Prostate gland (tissue), 2 donors: ENCODE results near the gene KRTAP20-1. TPM values are rescaled to one million over a fixed set of nuclear protein-coding genes. Genes with fewer than 3 reads are reported as not detected.

Source experiments
- DNase-seq: peaks from one replicate; pipeline ENCODE4 v3.0.0-alpha.2; 2019; ENCODE audit warnings: low spot score
- H3K27ac ChIP-seq, 2 donors: fragments of 200-600 bp; sonication (generic); 2 replicates each; pipeline ENCODE4 v1.5.1; 2017 to 2019
- H3K27me3 ChIP-seq: fragments of 200-600 bp; sonication (generic); replicated peaks from 2 replicates; pipeline ENCODE4 v1.5.1; 2019; ENCODE audit not compliant: insufficient read depth
- H3K36me3 ChIP-seq, 2 donors: fragments of 200-600 bp; sonication (generic); 1 replicate in 1 of 2; 2 replicates in 1 of 2; pipeline versions ENCODE4 v1.5.1 to v1.8.1; 2017 to 2019
- H3K4me1 ChIP-seq: fragments of 200-600 bp; sonication (generic); replicated peaks from 2 replicates; pipeline ENCODE4 v1.5.1; 2019
- H3K4me3 ChIP-seq, 2 donors: fragments of 200-600 bp; sonication (generic); 2 replicates each; pipeline ENCODE4 v1.5.1; 2017 to 2019
- H3K9me3 ChIP-seq: fragments of 200-600 bp; sonication (generic); 2 replicates; pipeline ENCODE4 v1.5.1; 2017
- CTCF ChIP-seq, 4 experiments: fragments of 200-600 bp in 2 of 4; fragments of 450-650 bp in 2 of 4; sonication (generic) in 2 of 4; IDR thresholded peaks; 1 replicate in 3 of 4; 2 replicates in 1 of 4; pipeline ENCODE4 v1.5.1; 2016 to 2019; ENCODE audit warnings: antibody characterized with exemption in 4 of 4, mild to moderate bottlenecking in 2 of 4, moderate library complexity in 2 of 4
- POLR2A ChIP-seq: fragments of 450-650 bp; IDR thresholded peaks from one replicate; pipeline ENCODE4 v1.6.1; 2016; ENCODE audit warnings: antibody characterized with exemption, mild to moderate bottlenecking
- POLR2AphosphoS5 ChIP-seq: sonication (generic); formaldehyde crosslinking; IDR thresholded peaks from one replicate; pipeline ENCODE4 v1.6.1; 2017; ENCODE audit warnings: antibody characterized with exemption
- WGBS: methylation state at CpG from one replicate; pipeline ENCODE4 v1.1.5; 2018; 5-methylcytosine and 5-hydroxymethylcytosine counted together
- intact Hi-C: fragments of 100-400 bp; cut with DNase I; formaldehyde crosslinking; loops from one replicate; pipeline ENCODE4 v1.14.2; 2022
- total RNA-seq, 2 donors: library from RNA; depleted of rRNA; stranded (reverse); fragments of >200 nt; gene quantifications; one replicate each; pipeline ENCODE4 v1.1.0, GENCODE V29; 2016

The KRTAP20-1 gene
- total RNA-seq, 2 donors from 2014 or later = not detected

- TF ChIP-seq POLR2AphosphoS5 = no peak
- no peak for TF ChIP-seq POLR2A
- no peak for TF ChIP-seq CTCF (IDR thresholded peaks at IDR 0.05)
- intact Hi-C loops = no loop called here
- Histone ChIP-seq H3K4me1 (no peaks in the 10 kb centered on the region), H3K27me3 (no peaks in the 10 kb centered on the region), H3K4me3 (no peak within 1 kb of the TSS), H3K9me3 (no peaks in the 10 kb centered on the region), H3K36me3 (no peaks in the 10 kb centered on the region), H3K27ac (no peak within 1 kb of the TSS)
- WGBS = 81% methylated on average over 1 of the region's 1 CpG
- DNase-seq = no peak
Measured at GRCh38 chr21:30634906-30635305, 18.7 kb downstream of the KRTAP20-1 start, which contains the start of gene KRTAP20-2. Gene KRTAP20-2 (plus strand): TSS chr21:30635206. CDS start chr21:30635264, 58 bp downstream.

DNA sequence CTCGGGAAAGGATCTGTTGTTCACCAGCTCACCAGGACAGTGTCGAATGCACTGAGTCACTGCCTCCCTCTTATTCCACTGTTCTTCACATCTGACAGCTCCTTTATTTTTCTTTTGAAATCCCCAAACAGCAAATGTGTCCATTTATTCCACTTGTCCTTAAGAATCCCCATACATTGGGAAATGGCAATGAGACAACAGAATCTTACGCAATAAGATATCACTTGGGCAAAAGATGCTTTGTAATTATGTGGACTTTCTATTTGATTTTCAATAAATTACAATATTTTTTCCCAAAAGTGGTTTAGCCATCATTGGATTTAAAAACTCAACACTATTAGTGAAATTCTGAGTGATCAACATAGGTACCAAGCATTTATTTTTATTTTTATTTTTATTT is 22.5 kb downstream of the KRTAP20-1 start:
- Histone ChIP-seq H3K27me3 (no peaks in the 10 kb centered on the region), H3K36me3 (no peaks in the 10 kb centered on the region), H3K4me1 (no peaks in the 10 kb centered on the region), H3K27ac (no peak overlapping the region), H3K9me3 (no peaks in the 10 kb centered on the region), H3K4me3 (no peak overlapping the region)
- 85% methylated on average over 3 of the region's 3 CpGs for WGBS
- TF ChIP-seq CTCF (IDR thresholded peaks at IDR 0.05) (no peak), POLR2A (no peak), POLR2AphosphoS5 (no peak)
- intact Hi-C loops = no loop called here
- DNase-seq = no peak

DNA sequence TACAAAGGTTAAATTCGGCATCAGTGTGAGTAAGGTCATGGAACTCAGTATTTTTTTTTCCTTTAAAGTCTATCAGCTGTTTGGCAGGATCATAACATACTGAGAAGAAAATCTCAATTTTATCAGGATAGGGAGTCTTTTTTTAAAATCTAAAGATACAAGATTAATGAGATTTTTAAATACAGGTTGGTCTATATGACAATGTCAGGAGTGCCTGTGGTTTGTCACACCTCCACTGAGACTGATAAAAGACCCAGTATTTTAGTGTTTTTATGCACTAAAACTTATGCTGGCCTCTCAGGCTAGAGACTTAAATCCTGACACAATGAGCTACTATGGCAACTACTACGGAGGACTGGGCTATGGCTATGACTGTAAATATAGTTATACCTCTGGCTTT is 26.3 kb downstream of the KRTAP20-1 start, which contains the start of gene KRTAP20-3:
TSS of gene KRTAP20-3 (plus strand) at position 301 of the 400 bp plus-strand sequence.
- H3K4me1 ChIP-seq = no peaks in the 10 kb centered on the region
- TF ChIP-seq POLR2AphosphoS5 (no peak), POLR2A (no peak), CTCF (IDR thresholded peaks at IDR 0.05) (no peak)
- no peaks in the 10 kb centered on the region for H3K36me3 ChIP-seq
- DNase-seq = no peak
- no peak within 1 kb of the TSS for H3K4me3 ChIP-seq
- H3K27ac ChIP-seq = no peak within 1 kb of the TSS
- WGBS = 90% methylated on average over 2 of the region's 2 CpGs
- H3K27me3 ChIP-seq = no peaks in the 10 kb centered on the region
- intact Hi-C loops = no loop called here
- no peaks in the 10 kb centered on the region for H3K9me3 ChIP-seq

DNA sequence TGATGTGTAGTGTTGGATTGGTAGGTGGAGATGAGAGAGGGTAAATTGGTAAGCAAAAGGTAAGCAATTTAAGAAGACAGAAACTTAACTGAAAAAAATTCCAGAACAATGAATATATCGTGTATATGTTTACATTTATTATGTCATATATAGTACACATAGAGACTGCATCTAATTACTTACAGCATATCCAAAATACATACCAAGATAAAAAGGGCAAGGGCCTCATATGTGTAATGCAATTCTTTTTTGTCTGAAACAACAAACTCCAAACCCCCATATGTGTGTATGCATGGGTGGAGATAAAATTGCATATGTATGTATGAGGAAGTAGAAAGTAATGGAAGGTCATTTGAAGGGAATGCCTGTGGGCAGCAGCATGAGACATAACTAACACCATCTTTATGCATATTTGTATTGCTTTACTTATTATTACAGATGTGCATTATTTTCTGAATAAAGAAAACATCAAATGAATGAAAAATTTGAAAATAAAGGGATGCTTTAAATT is 30.7 kb downstream of the KRTAP20-1 start:
- TF ChIP-seq POLR2A (no peak), POLR2AphosphoS5 (no peak), CTCF (IDR thresholded peaks at IDR 0.05) (no peak)

GRCh38 chr21:30652891-30653290 is 36.7 kb downstream of the KRTAP20-1 start:
- Histone ChIP-seq H3K27ac (no peak overlapping the region), H3K27me3 (no peaks in the 10 kb centered on the region), H3K36me3 (no peaks in the 10 kb centered on the region), H3K9me3 (no peaks in the 10 kb centered on the region), H3K4me3 (no peak overlapping the region), H3K4me1 (no peaks in the 10 kb centered on the region)
- no peak for DNase-seq
- intact Hi-C loops = no loop called here
- no peak for TF ChIP-seq POLR2AphosphoS5
- no peak for TF ChIP-seq CTCF (IDR thresholded peaks at IDR 0.05)
- TF ChIP-seq POLR2A = no peak

More for the DNA sequence above, 30.7 kb downstream of the KRTAP20-1 start:
- no peaks in the 10 kb centered on the region for H3K4me1 ChIP-seq
- H3K27me3 ChIP-seq = no peaks in the 10 kb centered on the region
- H3K4me3 ChIP-seq = no peak overlapping the region
- no peak overlapping the region for H3K27ac ChIP-seq
- DNase-seq = no peak
- intact Hi-C loops = no loop called here
- 74% methylated on average over 1 of the region's 1 CpG for WGBS
- H3K36me3 ChIP-seq = no peaks in the 10 kb centered on the region
- no peaks in the 10 kb centered on the region for H3K9me3 ChIP-seq
